GM12878 (cell line): ENCODE results near the gene SLC43A3. TPM values are rescaled to one million over a fixed set of nuclear protein-coding genes. Genes with fewer than 3 reads are reported as not detected.

ENCODE experiments used
- BHLHE40 ChIP-seq, 2 experiments: fragments of 450-650 bp in 1 of 2; IDR thresholded peaks; 2 replicates each; pipeline ENCODE4 v1.6.1; 2011 to 2017; ENCODE audit warnings: low read depth in 2 of 2, borderline replicate concordance in 1 of 2, improper control_type of control experiment in 1 of 2, low read length in 1 of 2, mild to moderate bottlenecking in 1 of 2
- CBFB ChIP-seq: IDR thresholded peaks from 2 replicates; pipeline ENCODE4 v1.6.1; 2016; ENCODE audit warnings: antibody characterized with exemption, low read depth
- CBX3 ChIP-seq: fragments of 200-600 bp; sonication (generic); IDR thresholded peaks from 2 replicates; pipeline ENCODE4 v1.6.1; 2016; ENCODE audit warnings: low read depth, borderline replicate concordance
- CBX5 ChIP-seq: sonication (generic); IDR thresholded peaks from 2 replicates; pipeline ENCODE4 v1.6.1; 2016; ENCODE audit warnings: low read depth, moderate library complexity, mild to moderate bottlenecking, inconsistent platforms
- CHD4 ChIP-seq: fragments of 200-600 bp; sonication (generic); IDR thresholded peaks from 2 replicates; pipeline ENCODE4 v1.6.1; 2016; ENCODE audit warnings: mild to moderate bottlenecking
- EED ChIP-seq: sonication (generic); IDR thresholded peaks from 2 replicates; pipeline ENCODE4 v1.6.1; 2016; ENCODE audit warnings: antibody characterized with exemption, low read depth
- EZH2 ChIP-seq: IDR thresholded peaks from 2 replicates; pipeline ENCODE4 v1.6.1; 2012; ENCODE audit warnings: low read depth, mild to moderate bottlenecking, control low read depth, inconsistent platforms, low read length, borderline replicate concordance; ENCODE audit not compliant: control insufficient read depth
- GABPA ChIP-seq: IDR thresholded peaks from 2 replicates; pipeline ENCODE4 v1.6.1; 2014; ENCODE audit warnings: antibody characterized with exemption, low read depth, mild to moderate bottlenecking, inconsistent platforms
- HDAC6 ChIP-seq: fragments of 200-600 bp; sonication (generic); IDR thresholded peaks from one replicate; pipeline ENCODE4 v1.8.0; 2017; ENCODE audit warnings: antibody characterized with exemption; ENCODE audit not compliant: unreplicated experiment
- KAT2A ChIP-seq: conservative IDR thresholded peaks from 2 replicates; pipeline ENCODE4 v1.6.1; 2011; ENCODE audit warnings: low read depth, low read length; ENCODE audit not compliant: control insufficient read depth
- KDM1A ChIP-seq: fragments of 200-600 bp; sonication (generic); IDR thresholded peaks from 2 replicates; pipeline ENCODE4 v1.6.1; 2016; ENCODE audit warnings: borderline replicate concordance
- RELA ChIP-seq: fragments of 450-650 bp; IDR thresholded peaks from 2 replicates; pipeline ENCODE4 v1.8.0; 2014; ENCODE audit warnings: borderline replicate concordance; ENCODE audit not compliant: partially characterized antibody
- SP1 ChIP-seq: IDR thresholded peaks from one replicate; pipeline ENCODE4 v1.6.1; 2011; ENCODE audit warnings: low read depth, low read length
- TCF3 ChIP-seq: IDR thresholded peaks from 2 replicates; pipeline ENCODE4 v1.6.1; 2012; ENCODE audit warnings: low read depth, mild to moderate bottlenecking, low read length, borderline replicate concordance; ENCODE audit not compliant: insufficient read depth
- TCF7 ChIP-seq: IDR thresholded peaks from 2 replicates; pipeline ENCODE4 v1.6.1; 2014; ENCODE audit warnings: antibody characterized with exemption, borderline replicate concordance
- ZNF24 ChIP-seq: fragments of 450-650 bp; IDR thresholded peaks from 2 replicates; pipeline ENCODE4 v1.6.1; 2017; ENCODE audit warnings: antibody characterized with exemption, mild to moderate bottlenecking
- ZNF384 ChIP-seq: IDR thresholded peaks from 2 replicates; pipeline ENCODE4 v1.6.1; 2012; ENCODE audit warnings: low read depth, mild to moderate bottlenecking, low read length, improper control_type of control experiment, borderline replicate concordance
- ZZZ3 ChIP-seq: IDR thresholded peaks from 2 replicates; pipeline ENCODE4 v1.6.1; 2011; ENCODE audit warnings: low read depth; ENCODE audit not compliant: control insufficient read depth, insufficient read length
- polyA plus RNA-seq, 11 experiments: library from polyadenylated mRNA; depleted of rRNA in 4 of 11; unstranded in 6 of 11; stranded (reverse) in 5 of 11; fragments of >200 nt; fragmentation: Nextera tagmentation in 4 of 11; fragmentation: Illumina TruSeq in 1 of 11; extraction: Ambion mirVana in 4 of 11; extraction: Trizol in 1 of 11; gene quantifications; 1 replicate in 1 of 11; 2 replicates in 10 of 11; pipeline versions ENCODE4 v1.2.1 to v1.2.3, GENCODE V29; 2011 to 2016; ENCODE audit warnings: inconsistent platforms in 2 of 11, missing spikeins in 2 of 11, low read depth in 1 of 11
- total RNA-seq, 4 experiments: library from RNA; depleted of rRNA in 3 of 4; stranded (reverse); fragments of >200 nt in 3 of 4; fragmentation: Illumina TruSeq in 1 of 4; extraction: Trizol in 1 of 4; gene quantifications; 2 replicates each; pipeline versions ENCODE4 v1.2.1 to v1.2.3, GENCODE V29; 2013 to 2021
- TF ChIP-seq, protein P1 (sequence below): fragments of 450-650 bp; IDR thresholded peaks from 2 replicates; pipeline ENCODE4 v1.6.1; 2018; ENCODE audit warnings: borderline replicate concordance, mild to moderate bottlenecking; ENCODE audit not compliant: partially characterized antibody
- TF ChIP-seq, protein P2 (sequence below): fragments of 450-650 bp; IDR thresholded peaks from 2 replicates; pipeline ENCODE4 v1.6.1; 2017; ENCODE audit warnings: mild to moderate bottlenecking, low read depth, inconsistent platforms; ENCODE audit not compliant: poor library complexity, severe bottlenecking
- TF ChIP-seq, protein P3 (sequence below): fragments of 450-650 bp; formaldehyde crosslinking; IDR thresholded peaks from 2 replicates; pipeline ENCODE4 v1.4.0; 2020; ENCODE audit warnings: mild to moderate bottlenecking, moderate library complexity

Gene SLC43A3
- total and polyA plus RNA-seq, 10 of the 15 experiments (the other 5 are each of a cell fraction or from before 2014, with no cell fraction given) = 37.5 to 237 (median 132) TPM

DNA sequence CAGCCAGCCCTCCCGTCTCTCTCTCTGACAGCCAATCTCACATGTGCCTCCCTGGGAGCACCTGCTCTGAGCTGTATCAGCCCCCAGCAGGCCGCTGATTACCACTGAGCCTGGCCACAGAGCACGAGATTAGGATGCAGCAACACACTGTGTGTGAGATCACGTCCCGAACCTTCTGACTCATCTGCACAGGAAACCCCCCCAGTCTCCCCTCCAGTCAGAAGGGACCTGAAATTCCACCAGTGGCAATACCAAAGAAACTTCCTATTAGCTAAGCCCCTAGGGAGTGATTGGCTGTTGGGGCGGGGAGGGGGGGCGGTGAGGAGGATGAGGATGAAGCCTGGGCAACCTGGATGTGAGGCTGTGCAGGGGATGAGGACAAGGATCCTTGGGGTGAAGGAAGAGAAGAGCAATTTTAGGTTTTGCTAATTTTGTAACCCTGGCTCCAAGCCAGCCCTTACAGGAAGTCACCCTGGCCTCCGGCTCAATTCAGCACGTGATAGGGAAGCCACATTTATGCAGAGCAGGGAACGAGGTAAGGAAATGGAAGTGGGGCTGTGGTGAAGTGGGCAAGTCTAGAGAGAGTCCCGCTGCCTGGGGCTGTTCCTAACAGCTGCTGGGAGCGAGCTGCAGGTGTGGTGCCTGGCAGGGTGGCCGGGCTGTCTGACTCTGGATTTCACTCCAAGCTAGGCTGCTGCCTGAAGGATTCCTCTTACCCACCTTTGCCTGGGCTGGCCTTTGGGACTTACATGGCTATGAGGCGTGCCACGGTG, 1.9 kb downstream of the SLC43A3 start (continued):
- TF ChIP-seq, protein P1, sequence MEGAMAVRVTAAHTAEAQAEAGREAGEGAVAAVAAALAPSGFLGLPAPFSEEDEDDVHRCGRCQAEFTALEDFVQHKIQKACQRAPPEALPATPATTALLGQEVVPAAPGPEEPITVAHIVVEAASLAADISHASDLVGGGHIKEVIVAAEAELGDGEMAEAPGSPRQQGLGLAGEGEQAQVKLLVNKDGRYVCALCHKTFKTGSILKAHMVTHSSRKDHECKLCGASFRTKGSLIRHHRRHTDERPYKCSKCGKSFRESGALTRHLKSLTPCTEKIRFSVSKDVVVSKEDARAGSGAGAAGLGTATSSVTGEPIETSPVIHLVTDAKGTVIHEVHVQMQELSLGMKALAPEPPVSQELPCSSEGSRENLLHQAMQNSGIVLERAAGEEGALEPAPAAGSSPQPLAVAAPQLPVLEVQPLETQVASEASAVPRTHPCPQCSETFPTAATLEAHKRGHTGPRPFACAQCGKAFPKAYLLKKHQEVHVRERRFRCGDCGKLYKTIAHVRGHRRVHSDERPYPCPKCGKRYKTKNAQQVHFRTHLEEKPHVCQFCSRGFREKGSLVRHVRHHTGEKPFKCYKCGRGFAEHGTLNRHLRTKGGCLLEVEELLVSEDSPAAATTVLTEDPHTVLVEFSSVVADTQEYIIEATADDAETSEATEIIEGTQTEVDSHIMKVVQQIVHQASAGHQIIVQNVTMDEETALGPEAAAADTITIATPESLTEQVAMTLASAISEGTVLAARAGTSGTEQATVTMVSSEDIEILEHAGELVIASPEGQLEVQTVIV = peak; percentile 35
- peak; percentile 77 for TF ChIP-seq CBX5
- TF ChIP-seq TCF7 = no peak
- no peak for TF ChIP-seq HDAC6
- TF ChIP-seq, protein P2, sequence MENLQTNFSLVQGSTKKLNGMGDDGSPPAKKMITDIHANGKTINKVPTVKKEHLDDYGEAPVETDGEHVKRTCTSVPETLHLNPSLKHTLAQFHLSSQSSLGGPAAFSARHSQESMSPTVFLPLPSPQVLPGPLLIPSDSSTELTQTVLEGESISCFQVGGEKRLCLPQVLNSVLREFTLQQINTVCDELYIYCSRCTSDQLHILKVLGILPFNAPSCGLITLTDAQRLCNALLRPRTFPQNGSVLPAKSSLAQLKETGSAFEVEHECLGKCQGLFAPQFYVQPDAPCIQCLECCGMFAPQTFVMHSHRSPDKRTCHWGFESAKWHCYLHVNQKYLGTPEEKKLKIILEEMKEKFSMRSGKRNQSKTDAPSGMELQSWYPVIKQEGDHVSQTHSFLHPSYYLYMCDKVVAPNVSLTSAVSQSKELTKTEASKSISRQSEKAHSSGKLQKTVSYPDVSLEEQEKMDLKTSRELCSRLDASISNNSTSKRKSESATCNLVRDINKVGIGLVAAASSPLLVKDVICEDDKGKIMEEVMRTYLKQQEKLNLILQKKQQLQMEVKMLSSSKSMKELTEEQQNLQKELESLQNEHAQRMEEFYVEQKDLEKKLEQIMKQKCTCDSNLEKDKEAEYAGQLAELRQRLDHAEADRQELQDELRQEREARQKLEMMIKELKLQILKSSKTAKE = peak; percentile 90
- peak; percentile 98 for TF ChIP-seq EED
- no peak for TF ChIP-seq ZNF24
- TF ChIP-seq ZNF384 = no peak
- TF ChIP-seq CBX3 = no peak
- TF ChIP-seq, protein P3, sequence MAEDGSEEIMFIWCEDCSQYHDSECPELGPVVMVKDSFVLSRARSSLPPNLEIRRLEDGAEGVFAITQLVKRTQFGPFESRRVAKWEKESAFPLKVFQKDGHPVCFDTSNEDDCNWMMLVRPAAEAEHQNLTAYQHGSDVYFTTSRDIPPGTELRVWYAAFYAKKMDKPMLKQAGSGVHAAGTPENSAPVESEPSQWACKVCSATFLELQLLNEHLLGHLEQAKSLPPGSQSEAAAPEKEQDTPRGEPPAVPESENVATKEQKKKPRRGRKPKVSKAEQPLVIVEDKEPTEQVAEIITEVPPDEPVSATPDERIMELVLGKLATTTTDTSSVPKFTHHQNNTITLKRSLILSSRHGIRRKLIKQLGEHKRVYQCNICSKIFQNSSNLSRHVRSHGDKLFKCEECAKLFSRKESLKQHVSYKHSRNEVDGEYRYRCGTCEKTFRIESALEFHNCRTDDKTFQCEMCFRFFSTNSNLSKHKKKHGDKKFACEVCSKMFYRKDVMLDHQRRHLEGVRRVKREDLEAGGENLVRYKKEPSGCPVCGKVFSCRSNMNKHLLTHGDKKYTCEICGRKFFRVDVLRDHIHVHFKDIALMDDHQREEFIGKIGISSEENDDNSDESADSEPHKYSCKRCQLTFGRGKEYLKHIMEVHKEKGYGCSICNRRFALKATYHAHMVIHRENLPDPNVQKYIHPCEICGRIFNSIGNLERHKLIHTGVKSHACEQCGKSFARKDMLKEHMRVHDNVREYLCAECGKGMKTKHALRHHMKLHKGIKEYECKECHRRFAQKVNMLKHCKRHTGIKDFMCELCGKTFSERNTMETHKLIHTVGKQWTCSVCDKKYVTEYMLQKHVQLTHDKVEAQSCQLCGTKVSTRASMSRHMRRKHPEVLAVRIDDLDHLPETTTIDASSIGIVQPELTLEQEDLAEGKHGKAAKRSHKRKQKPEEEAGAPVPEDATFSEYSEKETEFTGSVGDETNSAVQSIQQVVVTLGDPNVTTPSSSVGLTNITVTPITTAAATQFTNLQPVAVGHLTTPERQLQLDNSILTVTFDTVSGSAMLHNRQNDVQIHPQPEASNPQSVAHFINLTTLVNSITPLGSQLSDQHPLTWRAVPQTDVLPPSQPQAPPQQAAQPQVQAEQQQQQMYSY (CRISPR knock-in tag) = no peak
- peak; percentile 99 to 100 for TF ChIP-seq BHLHE40 (IDR thresholded peaks at IDR 0.05; ENCODE audit: borderline replicate concordance in 1 of 2, low read depth in 2 of 2, low read length in 1 of 2)
- TF ChIP-seq TCF3 = peak; percentile 93
- TF ChIP-seq RELA = peak; percentile 97
- peak; percentile 75 for TF ChIP-seq SP1
- TF ChIP-seq GABPA = peak; percentile 75
- TF ChIP-seq EZH2 = no peak
- no peak for TF ChIP-seq CHD4
- no peak for TF ChIP-seq KAT2A
- no peak for TF ChIP-seq KDM1A
- TF ChIP-seq CBFB = peak; percentile 90
- no peak for TF ChIP-seq ZZZ3
